Measurements from ENCODE around the gene AUTS2.

The AUTS2 gene

GRCh38 chr7:70035519-70035918 lies 437.2 kb downstream of the AUTS2 start:
- Histone ChIP-seq H3K9ac (ENCODE audit: low read length) (no peak overlapping the region), H3K4me2 (ENCODE audit: low read depth, low read length, poor library complexity, severe bottlenecking) (no peak overlapping the region)
- no peak for TF ChIP-seq EZH2phosphoT487 (conservative IDR thresholded peaks at IDR 0.05; ENCODE audit: low read length)
- no peak for TF ChIP-seq CTCF (IDR thresholded peaks at IDR 0.05; ENCODE audit: insufficient read depth, low read length, poor library complexity, severe bottlenecking)

GRCh38 chr7:70035955-70036354 lies 437.7 kb downstream of the AUTS2 start:
- Histone ChIP-seq H3K9ac (ENCODE audit: low read length) (no peak overlapping the region), H3K9me3 (ENCODE audit: insufficient read depth, low read length) (peaks cover 13% of the 10 kb centered on the region; the same call in 1 of the 2 replicates), H4K20me1 (ENCODE audit: low read depth, low read length) (peaks cover 5% of the 10 kb centered on the region; the same call in 1 of the 2 replicates)

More at GRCh38 chr7:70035519-70035918, 437.2 kb downstream of the AUTS2 start:
- Histone ChIP-seq H3K79me2 (ENCODE audit: insufficient read depth, low read length) (no peaks in the 10 kb centered on the region), H2AFZ (ENCODE audit: low read depth, low read length, severe bottlenecking) (no peak overlapping the region), H3K27ac (ENCODE audit: low read depth, low read length) (no peak overlapping the region), H3K36me3 (ENCODE audit: low read length) (no peaks in the 10 kb centered on the region), H3F3A (ENCODE audit: insufficient read depth) (no peaks in the 10 kb centered on the region), H3K9me3 (ENCODE audit: insufficient read depth, low read length) (peaks cover 13% of the 10 kb centered on the region; the same call in 1 of the 2 replicates), H3K9me2 (replicated peaks; ENCODE audit: insufficient read depth, low read length) (no peaks in the 10 kb centered on the region), H3K4me3 (ENCODE audit: insufficient read depth, low read length, poor library complexity, severe bottlenecking) (no peak overlapping the region), H3K27me3 (ENCODE audit: low read length) (no peaks in the 10 kb centered on the region), H4K20me1 (ENCODE audit: low read depth, low read length) (peaks cover 5% of the 10 kb centered on the region; the same call in 1 of the 2 replicates)

GRCh38 chr7:70036695-70037094 lies 438.4 kb downstream of the AUTS2 start:
- H3K4me3 ChIP-seq (ENCODE audit: insufficient read depth, low read length, poor library complexity, severe bottlenecking): no peak overlapping the region
- no peaks in the 10 kb centered on the region for H3F3A ChIP-seq (ENCODE audit: insufficient read depth)
- no peaks in the 10 kb centered on the region for H3K79me2 ChIP-seq (ENCODE audit: insufficient read depth, low read length)
- H3K36me3 ChIP-seq (ENCODE audit: low read length): no peaks in the 10 kb centered on the region
- H3K9me3 ChIP-seq (ENCODE audit: insufficient read depth, low read length): peaks cover 10% of the 10 kb centered on the region; the same call in 1 of the 2 replicates
- H3K27me3 ChIP-seq (ENCODE audit: low read length): no peaks in the 10 kb centered on the region
- H3K9ac ChIP-seq (ENCODE audit: low read length): no peak overlapping the region
- no peak overlapping the region for H3K4me2 ChIP-seq (ENCODE audit: low read depth, low read length, poor library complexity, severe bottlenecking)
- H4K20me1 ChIP-seq (ENCODE audit: low read depth, low read length): peaks cover 5% of the 10 kb centered on the region; the same call in 1 of the 2 replicates
- H3K27ac ChIP-seq (ENCODE audit: low read depth, low read length): no peak overlapping the region
- TF ChIP-seq EZH2phosphoT487 (conservative IDR thresholded peaks at IDR 0.05; ENCODE audit: low read length) (no peak), CTCF (IDR thresholded peaks at IDR 0.05; ENCODE audit: insufficient read depth, low read length, poor library complexity, severe bottlenecking) (no peak)
- no peaks in the 10 kb centered on the region for H3K9me2 ChIP-seq (replicated peaks; ENCODE audit: insufficient read depth, low read length)
- H2AFZ ChIP-seq (ENCODE audit: low read depth, low read length, severe bottlenecking): no peak overlapping the region

More at GRCh38 chr7:70035955-70036354, 437.7 kb downstream of the AUTS2 start:
- Histone ChIP-seq H3K27ac (ENCODE audit: low read depth, low read length) (no peak overlapping the region), H3K36me3 (ENCODE audit: low read length) (no peaks in the 10 kb centered on the region), H2AFZ (ENCODE audit: low read depth, low read length, severe bottlenecking) (no peak overlapping the region), H3K4me3 (ENCODE audit: insufficient read depth, low read length, poor library complexity, severe bottlenecking) (no peak overlapping the region), H3K9me2 (replicated peaks; ENCODE audit: insufficient read depth, low read length) (no peaks in the 10 kb centered on the region), H3F3A (ENCODE audit: insufficient read depth) (no peaks in the 10 kb centered on the region), H3K79me2 (ENCODE audit: insufficient read depth, low read length) (no peaks in the 10 kb centered on the region), H3K27me3 (ENCODE audit: low read length) (no peaks in the 10 kb centered on the region), H3K4me2 (ENCODE audit: low read depth, low read length, poor library complexity, severe bottlenecking) (no peak overlapping the region)
- TF ChIP-seq EZH2phosphoT487 (conservative IDR thresholded peaks at IDR 0.05; ENCODE audit: low read length) (no peak), CTCF (IDR thresholded peaks at IDR 0.05; ENCODE audit: insufficient read depth, low read length, poor library complexity, severe bottlenecking) (no peak)

All from SU-DHL-6 (cell line).